ENCODE measurements around the gene DNAJC8. TPM values are rescaled to one million over a fixed set of nuclear protein-coding genes. Genes with fewer than 3 reads are reported as not detected.

The DNAJC8 gene
- total RNA-seq, 1 donor from 2014 or later: 132 TPM

- DNase-seq (ENCODE audit: low read depth, low spot score): peak; percentile 88
- Mint-ChIP-seq H3K36me3 (ENCODE audit: low read depth) (peaks cover 4% of the 10 kb centered on the region), H3K4me3 (no peak within 1 kb of the TSS), H3K9me3 (no peaks in the 10 kb centered on the region), H3K27me3 (ENCODE audit: low read depth) (no peaks in the 10 kb centered on the region), H3K4me1 (peaks cover 16% of the 10 kb centered on the region), H3K27ac (ENCODE audit: unreplicated experiment) (no peak within 1 kb of the TSS)
- TF ChIP-seq CTCF (conservative IDR thresholded peaks at IDR 0.05): no peak
Observed at GRCh38 chr1:28235755-28236655, 3.2 kb upstream of the DNAJC8 start, which contains the start of gene ATP5IF1. Gene ATP5IF1, plus strand, starts transcription at chr1:28236124. Its CDS starts 60 bp downstream, at chr1:28236184.

- Mint-ChIP-seq H3K4me1 (peaks cover 16% of the 10 kb centered on the region), H3K9me3 (no peaks in the 10 kb centered on the region), H3K27me3 (ENCODE audit: low read depth) (no peaks in the 10 kb centered on the region), H3K27ac (ENCODE audit: unreplicated experiment) (no peak overlapping the region), H3K36me3 (ENCODE audit: low read depth) (peaks cover 6% of the 10 kb centered on the region), H3K4me3 (peak overlapping the region; percentile 99)
- TF ChIP-seq CTCF (conservative IDR thresholded peaks at IDR 0.05): no peak
- DNase-seq (ENCODE audit: low read depth, low spot score): no peak
Observed at GRCh38 chr1:28233264-28233606, 406 bp upstream of the DNAJC8 start.

- H3K4me1 Mint-ChIP-seq: peaks cover 16% of the 10 kb centered on the region
- peak overlapping the region; percentile 74 for H3K4me3 Mint-ChIP-seq
- H3K9me3 Mint-ChIP-seq: no peaks in the 10 kb centered on the region
- TF ChIP-seq CTCF (conservative IDR thresholded peaks at IDR 0.05): no peak
- no peaks in the 10 kb centered on the region for H3K27me3 Mint-ChIP-seq (ENCODE audit: low read depth)
- H3K36me3 Mint-ChIP-seq (ENCODE audit: low read depth): peaks cover 9% of the 10 kb centered on the region
- no peak overlapping the region for H3K27ac Mint-ChIP-seq (ENCODE audit: unreplicated experiment)
- no peak for DNase-seq (ENCODE audit: low read depth, low spot score)
Observed at GRCh38 chr1:28229996-28230395, 2.8 kb downstream of the DNAJC8 start.

GRCh38 chr1:28229089-28229488 is 3.7 kb downstream of the DNAJC8 start:
- H3K27me3 Mint-ChIP-seq (ENCODE audit: low read depth): no peaks in the 10 kb centered on the region
- no peak overlapping the region for H3K4me3 Mint-ChIP-seq
- no peak for TF ChIP-seq CTCF (conservative IDR thresholded peaks at IDR 0.05)
- no peak for DNase-seq (ENCODE audit: low read depth, low spot score)
- no peaks in the 10 kb centered on the region for H3K9me3 Mint-ChIP-seq
- no peak overlapping the region for H3K27ac Mint-ChIP-seq (ENCODE audit: unreplicated experiment)
- peaks cover 9% of the 10 kb centered on the region for H3K36me3 Mint-ChIP-seq (ENCODE audit: low read depth)
- peaks cover 16% of the 10 kb centered on the region for H3K4me1 Mint-ChIP-seq

GRCh38 chr1:28213315-28213714 is 19.5 kb downstream of the DNAJC8 start:
- DNase-seq (ENCODE audit: low read depth, low spot score): no peak
- H3K27ac Mint-ChIP-seq (ENCODE audit: unreplicated experiment): no peak overlapping the region
- H3K36me3 Mint-ChIP-seq (ENCODE audit: low read depth): no peaks in the 10 kb centered on the region
- H3K4me3 Mint-ChIP-seq: no peak overlapping the region
- TF ChIP-seq CTCF (conservative IDR thresholded peaks at IDR 0.05): no peak
- H3K27me3 Mint-ChIP-seq (ENCODE audit: low read depth): no peaks in the 10 kb centered on the region
- H3K4me1 Mint-ChIP-seq: no peaks in the 10 kb centered on the region
- no peaks in the 10 kb centered on the region for H3K9me3 Mint-ChIP-seq

Measured in neural crest cell (in vitro differentiated cells).